Liver (tissue), 9 donors: ENCODE results near the gene RRP12. TPM values are rescaled to one million over a fixed set of nuclear protein-coding genes. Genes with fewer than 3 reads are reported as not detected.

Source experiments
- DNase-seq: peaks from one replicate; pipeline ENCODE4 v3.0.0-alpha.2; 2017; ENCODE audit warnings: low spot score
- H3K27ac ChIP-seq, 2 donors: one replicate each; pipeline ENCODE4 v1.7.0; 2013; ENCODE audit warnings: inconsistent platforms in 2 of 2, low read length in 2 of 2, control low read depth in 1 of 2, low read depth in 1 of 2, mild to moderate bottlenecking in 1 of 2
- H3K27me3 ChIP-seq, 4 donors: one replicate each; pipeline versions ENCODE4 v1.6.1 to v1.7.0; 2013; ENCODE audit warnings: low read length in 3 of 4, inconsistent platforms in 1 of 4, mild to moderate bottlenecking in 1 of 4, moderate library complexity in 1 of 4; ENCODE audit not compliant: control insufficient read depth in 4 of 4, insufficient read depth in 4 of 4
- H3K36me3 ChIP-seq, 4 donors: one replicate each; pipeline versions ENCODE4 v1.6.1 to v1.7.0; 2013; ENCODE audit warnings: low read length in 3 of 4, mild to moderate bottlenecking in 3 of 4, low read depth in 1 of 4, moderate library complexity in 1 of 4; ENCODE audit not compliant: control insufficient read depth in 4 of 4, insufficient read depth in 3 of 4
- H3K4me1 ChIP-seq, 4 donors: one replicate each; pipeline versions ENCODE4 v1.6.1 to v1.7.0; 2013; ENCODE audit warnings: low read length in 3 of 4, mild to moderate bottlenecking in 3 of 4, moderate library complexity in 1 of 4; ENCODE audit not compliant: control insufficient read depth in 4 of 4, insufficient read depth in 4 of 4
- H3K4me3 ChIP-seq, 3 donors: one replicate each; pipeline versions ENCODE4 v1.6.1 to v1.7.0; 2013; ENCODE audit warnings: low read length in 3 of 3, control low read depth in 1 of 3, low read depth in 1 of 3, mild to moderate bottlenecking in 1 of 3
- H3K9ac ChIP-seq, 2 donors: one replicate each; pipeline ENCODE4 v1.7.0; 2013; ENCODE audit warnings: low read length in 2 of 2, mild to moderate bottlenecking in 2 of 2, moderate library complexity in 2 of 2, control low read depth in 1 of 2, low read depth in 1 of 2
- H3K9me3 ChIP-seq, 4 donors: one replicate each; pipeline versions ENCODE4 v1.6.1 to v1.7.0; 2013; ENCODE audit warnings: low read length in 3 of 4; ENCODE audit not compliant: control insufficient read depth in 4 of 4
- ATF3 ChIP-seq: IDR thresholded peaks from 2 replicates; pipeline ENCODE4 v1.6.1; 2016; ENCODE audit warnings: antibody characterized with exemption
- CTCF ChIP-seq: fragments of 150-350 bp; IDR thresholded peaks from 2 replicates; pipeline ENCODE4 v1.5.1; 2017; ENCODE audit warnings: improper control_type of control experiment, low read depth, low read length; ENCODE audit not compliant: missing input control
- EGR1 ChIP-seq, 2 donors: IDR thresholded peaks; 2 replicates each; pipeline ENCODE4 v1.6.1; 2016 to 2018; ENCODE audit warnings: antibody characterized with exemption in 2 of 2, low read depth in 2 of 2
- FOXA1 ChIP-seq: IDR thresholded peaks from 2 replicates; pipeline ENCODE4 v1.6.1; 2016; ENCODE audit warnings: antibody characterized with exemption
- FOXA2 ChIP-seq: IDR thresholded peaks from 2 replicates; pipeline ENCODE4 v1.6.1; 2016; ENCODE audit warnings: antibody characterized with exemption
- GABPA ChIP-seq, 2 donors: IDR thresholded peaks in 1 of 2; conservative IDR thresholded peaks in 1 of 2; 2 replicates each; pipeline ENCODE4 v1.6.1; 2016; ENCODE audit warnings: antibody characterized with exemption in 2 of 2, mild to moderate bottlenecking in 1 of 2, moderate library complexity in 1 of 2
- HNF4A ChIP-seq, 2 donors: conservative IDR thresholded peaks; 2 replicates each; pipeline ENCODE4 v1.6.1; 2016; ENCODE audit warnings: antibody characterized with exemption in 2 of 2, mild to moderate bottlenecking in 2 of 2
- HNF4G ChIP-seq: IDR thresholded peaks from 2 replicates; pipeline ENCODE4 v1.6.1; 2016; ENCODE audit warnings: antibody characterized with exemption
- JUND ChIP-seq, 2 donors: IDR thresholded peaks; 2 replicates each; pipeline ENCODE4 v1.6.1; 2016; ENCODE audit warnings: antibody characterized with exemption in 2 of 2
- MAX ChIP-seq: IDR thresholded peaks from 2 replicates; pipeline ENCODE4 v1.6.1; 2016; ENCODE audit warnings: antibody characterized with exemption
- NR2F2 ChIP-seq: IDR thresholded peaks from 2 replicates; pipeline ENCODE4 v1.6.1; 2016; ENCODE audit warnings: antibody characterized with exemption
- RAD21 ChIP-seq, 2 donors: IDR thresholded peaks; 2 replicates each; pipeline ENCODE4 v1.6.1; 2016; ENCODE audit warnings: antibody characterized with exemption in 2 of 2, mild to moderate bottlenecking in 2 of 2
- REST ChIP-seq: IDR thresholded peaks from 2 replicates; pipeline ENCODE4 v1.6.1; 2016; ENCODE audit warnings: antibody characterized with exemption, mild to moderate bottlenecking
- RXRA ChIP-seq, 2 donors: IDR thresholded peaks; 2 replicates each; pipeline ENCODE4 v1.6.1; 2017 to 2018; ENCODE audit warnings: antibody characterized with exemption in 2 of 2, mild to moderate bottlenecking in 1 of 2
- SP1 ChIP-seq: IDR thresholded peaks from 2 replicates; pipeline ENCODE4 v1.6.1; 2018; ENCODE audit warnings: antibody characterized with exemption, mild to moderate bottlenecking
- TAF1 ChIP-seq: conservative IDR thresholded peaks from 2 replicates; pipeline ENCODE4 v1.6.1; 2016; ENCODE audit warnings: antibody characterized with exemption, mild to moderate bottlenecking
- YY1 ChIP-seq: IDR thresholded peaks from 2 replicates; pipeline ENCODE4 v1.6.1; 2016; ENCODE audit warnings: antibody characterized with exemption, mild to moderate bottlenecking
- ZBTB33 ChIP-seq: IDR thresholded peaks from 2 replicates; pipeline ENCODE4 v1.6.1; 2016; ENCODE audit warnings: antibody characterized with exemption
- WGBS: extraction: QIAGEN DNeasy Blood & Tissue Kit; methylation state at CpG from one replicate; pipeline ENCODE4 v1.1.7; 2013; 5-methylcytosine and 5-hydroxymethylcytosine counted together
- polyA plus RNA-seq, 2 donors: library from polyadenylated mRNA; stranded (reverse) in 1 of 2; unstranded in 1 of 2; fragments of 200-250 nt in 1 of 2; fragments of >200 nt in 1 of 2; fragmentation: Nextera tagmentation in 1 of 2; extraction: Ambion mirVana in 1 of 2; gene quantifications; one replicate each; pipeline versions ENCODE4 v1.2.1 to v1.2.3, GENCODE V29; 2013 to 2015
- total RNA-seq, 2 donors: library from RNA; depleted of rRNA; stranded (reverse); fragments of >200 nt; gene quantifications; one replicate each; pipeline ENCODE4 v1.2.3, GENCODE V29; 2014
- donor health status: healthy.
- donor health status: healthy.
- donor health status: healthy.
- donor health status: healthy.
- donor health status: healthy.

The RRP12 gene
- total and polyA plus RNA-seq, 4 donors: 5.7 to 9.6 (median 6.9) TPM

GRCh38 chr10:97416565-97416964 is 15.4 kb upstream of the RRP12 start:
- DNase-seq: no peak
- no peak overlapping the region for H3K27ac ChIP-seq

GRCh38 chr10:97412891-97413304 is 11.8 kb upstream of the RRP12 start:
- no peaks in the 10 kb centered on the region for H3K36me3 ChIP-seq
- TF ChIP-seq HNF4A (conservative IDR thresholded peaks at IDR 0.05) (no peak), NR2F2 (no peak), SP1 (no peak), ATF3 (no peak), JUND (IDR thresholded peaks at IDR 0.05) (no peak), YY1 (no peak), RXRA (IDR thresholded peaks at IDR 0.05) (no peak), EGR1 (IDR thresholded peaks at IDR 0.05; ENCODE audit: low read depth in 2 of 2) (no peak), RAD21 (IDR thresholded peaks at IDR 0.05) (no peak), CTCF (no peak), HNF4G (no peak), GABPA (IDR thresholded peaks at IDR 0.05 in 1 of 2, conservative IDR thresholded peaks at IDR 0.05 in 1 of 2) (no peak), MAX (no peak), FOXA2 (no peak), TAF1 (no peak), FOXA1 (no peak), REST (no peak), ZBTB33 (no peak)
- H3K9me3 ChIP-seq: no peaks in the 10 kb centered on the region
- no peak overlapping the region for H3K4me3 ChIP-seq
- WGBS: 87% methylated on average over 10 of the region's 10 CpGs
- no peak for DNase-seq
- H3K27ac ChIP-seq: no peak overlapping the region
- H3K27me3 ChIP-seq: no peaks in the 10 kb centered on the region
- H3K9ac ChIP-seq: no peak overlapping the region
- H3K4me1 ChIP-seq: no peaks in the 10 kb centered on the region

More at GRCh38 chr10:97416565-97416964, 15.4 kb upstream of the RRP12 start:
- Histone ChIP-seq H3K4me3 (no peak overlapping the region), H3K9ac (no peak overlapping the region), H3K4me1 (peaks cover 0 to 3% (median 0%) of the 10 kb centered on the region in 4 donors), H3K27me3 (no peaks in the 10 kb centered on the region), H3K36me3 (no peaks in the 10 kb centered on the region), H3K9me3 (no peaks in the 10 kb centered on the region)
- TF ChIP-seq ATF3 (no peak), EGR1 (IDR thresholded peaks at IDR 0.05; ENCODE audit: low read depth in 2 of 2) (no peak)
- 79% methylated on average over 6 of the region's 6 CpGs for WGBS
